Ovary (tissue), 9 donors: ENCODE measurements around the gene CELF2. TPM values are rescaled to one million over a fixed set of nuclear protein-coding genes. Genes with fewer than 3 reads are reported as not detected.

Experiments used
- DNase-seq, 5 donors: peaks; one replicate each; pipeline ENCODE4 v3.0.0-alpha.2; 2019 to 2020
- H3K27ac ChIP-seq, 2 donors: fragments of 200-600 bp; one replicate each; pipeline versions ENCODE4 v1.5.1 to v1.8.0; 2019 to 2022
- H3K27me3 ChIP-seq: fragments of 200-600 bp; one replicate; pipeline ENCODE4 v1.8.0; 2022
- H3K36me3 ChIP-seq: fragments of 200-600 bp; sonication (generic); one replicate; pipeline ENCODE4 v1.5.1; 2019
- H3K4me1 ChIP-seq: one replicate; pipeline ENCODE4 v1.8.1; 2013; ENCODE audit warnings: mild to moderate bottlenecking, moderate library complexity; ENCODE audit not compliant: insufficient read depth
- H3K4me3 ChIP-seq: fragments of 200-600 bp; sonication (generic); one replicate; pipeline ENCODE4 v1.5.1; 2017
- H3K9me3 ChIP-seq, 2 donors: fragments of 200-600 bp in 1 of 2; sonication (generic) in 1 of 2; one replicate each; pipeline versions ENCODE4 v1.5.1 to v1.8.1; 2013 to 2019; ENCODE audit warnings: mild to moderate bottlenecking in 1 of 2, moderate library complexity in 1 of 2
- EP300 ChIP-seq: sonication (generic); formaldehyde crosslinking; IDR thresholded peaks from one replicate; pipeline ENCODE4 v1.6.1; 2017; ENCODE audit warnings: antibody characterized with exemption
- POLR2A ChIP-seq: fragments of 450-650 bp; IDR thresholded peaks from one replicate; pipeline ENCODE4 v1.6.1; 2017; ENCODE audit warnings: antibody characterized with exemption, mild to moderate bottlenecking, moderate library complexity
- WGBS, 3 donors: extraction: QIAGEN DNeasy Blood & Tissue Kit in 1 of 3; methylation state at CpG; one replicate each; pipeline versions ENCODE4 v1.1.5 to v1.1.7; 2013 to 2017; 5-methylcytosine and 5-hydroxymethylcytosine counted together
- intact Hi-C, 4 donors: fragments of 100-400 bp; cut with DNase I; formaldehyde crosslinking; loops; one replicate each; pipeline versions ENCODE4 v1.11.0 to v1.15.1; 2022 to 2023
- polyA plus RNA-seq, 2 donors: library from polyadenylated mRNA; stranded (reverse); fragments of 200-250 nt in 1 of 2; fragments of 350-450 nt in 1 of 2; fragmentation: Illumina TruSeq in 1 of 2; extraction: RNeasy Lipid Tissue Mini Kit (QIAGEN cat#74804) in 1 of 2; gene quantifications; one replicate each; pipeline ENCODE4 v1.2.3, GENCODE V29; 2013 to 2014
- total RNA-seq, 7 donors: library from RNA; depleted of rRNA in 2 of 7; stranded (reverse); fragments of >200 nt in 2 of 7; fragmentation: NEBNext Ultra II Directional in 3 of 7; extraction: Animal tissue kit (Norgen Biotek cat#: 25700) in 3 of 7; gene quantifications; one replicate each; pipeline versions ENCODE4 v1.1.0 to v1.2.4, GENCODE V29; 2016 to 2023
- TF ChIP-seq, protein P1 (sequence below), 3 donors: fragments of 450-650 bp in 2 of 3; fragments of 200-600 bp in 1 of 3; IDR thresholded peaks; one replicate each; pipeline versions ENCODE4 v1.5.1 to v1.8.0; 2016 to 2022; ENCODE audit warnings: antibody characterized with exemption in 3 of 3, mild to moderate bottlenecking in 1 of 3
- donor health status: DM: no; HTN: no; CAD: no; lungs with moderate emphysema.
- donor health status: DM: no; HTN: no; CAD: no.
- donor health status: Bipolar disorder and iron deficiency.
- donor health status: DM: yes; HTN: yes; CAD: no.
- donor health status: DM: no; HTN: no; CAD: no.
- donor health status: DM: yes; HTN: yes; CAD: no.

Gene CELF2
- total and polyA plus RNA-seq, 9 donors: 38.8 to 107 (median 69.0) TPM

DNA sequence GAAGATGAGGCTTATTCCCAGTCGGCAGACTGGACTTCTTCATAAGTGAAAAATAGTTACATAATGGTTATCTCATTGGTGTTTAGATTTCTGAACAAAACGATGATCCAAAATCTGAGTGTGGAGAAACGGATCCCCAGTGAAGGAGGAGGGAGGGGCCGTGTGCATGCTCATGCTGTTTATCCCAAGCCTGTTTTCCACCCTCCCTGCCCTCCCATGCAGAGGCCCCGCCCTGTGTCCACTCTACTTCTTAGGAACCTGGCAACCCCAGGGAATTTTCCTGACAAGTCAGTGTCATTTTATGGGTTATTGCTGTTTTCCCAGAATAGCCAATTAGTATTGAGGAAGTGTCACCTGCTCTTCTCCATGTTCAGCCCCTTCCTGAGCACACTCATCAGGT is 174.0 kb downstream of the CELF2 start:
- TF ChIP-seq POLR2A (no peak), EP300 (no peak)
- TF ChIP-seq, protein P1, sequence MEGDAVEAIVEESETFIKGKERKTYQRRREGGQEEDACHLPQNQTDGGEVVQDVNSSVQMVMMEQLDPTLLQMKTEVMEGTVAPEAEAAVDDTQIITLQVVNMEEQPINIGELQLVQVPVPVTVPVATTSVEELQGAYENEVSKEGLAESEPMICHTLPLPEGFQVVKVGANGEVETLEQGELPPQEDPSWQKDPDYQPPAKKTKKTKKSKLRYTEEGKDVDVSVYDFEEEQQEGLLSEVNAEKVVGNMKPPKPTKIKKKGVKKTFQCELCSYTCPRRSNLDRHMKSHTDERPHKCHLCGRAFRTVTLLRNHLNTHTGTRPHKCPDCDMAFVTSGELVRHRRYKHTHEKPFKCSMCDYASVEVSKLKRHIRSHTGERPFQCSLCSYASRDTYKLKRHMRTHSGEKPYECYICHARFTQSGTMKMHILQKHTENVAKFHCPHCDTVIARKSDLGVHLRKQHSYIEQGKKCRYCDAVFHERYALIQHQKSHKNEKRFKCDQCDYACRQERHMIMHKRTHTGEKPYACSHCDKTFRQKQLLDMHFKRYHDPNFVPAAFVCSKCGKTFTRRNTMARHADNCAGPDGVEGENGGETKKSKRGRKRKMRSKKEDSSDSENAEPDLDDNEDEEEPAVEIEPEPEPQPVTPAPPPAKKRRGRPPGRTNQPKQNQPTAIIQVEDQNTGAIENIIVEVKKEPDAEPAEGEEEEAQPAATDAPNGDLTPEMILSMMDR (IDR thresholded peaks at IDR 0.05): no peak
- 62 to 78% (median 71%) methylated on average over 5 of the region's 5 CpGs for WGBS, 3 donors
- H3K27me3 ChIP-seq: no peaks in the 10 kb centered on the region
- no peaks in the 10 kb centered on the region for H3K9me3 ChIP-seq
- H3K4me3 ChIP-seq: no peak overlapping the region
- H3K4me1 ChIP-seq: no peaks in the 10 kb centered on the region
- no peaks in the 10 kb centered on the region for H3K36me3 ChIP-seq
- intact Hi-C loops: no loop called here
- H3K27ac ChIP-seq: no peak overlapping the region
- DNase-seq: no peak

GRCh38 chr10:11192304-11193000 is 174.8 kb downstream of the CELF2 start:
- intact Hi-C loops: no loop called here
- H3K4me3 ChIP-seq: no peak overlapping the region
- H3K4me1 ChIP-seq: peaks cover 2% of the 10 kb centered on the region
- TF ChIP-seq POLR2A (no peak), EP300 (no peak)
- TF ChIP-seq, protein P1 (IDR thresholded peaks at IDR 0.05): no peak
- H3K36me3 ChIP-seq: no peaks in the 10 kb centered on the region
- no peak for DNase-seq
- WGBS, 3 donors: 85 to 87% (median 85%) methylated on average over 10 to 11 of the region's 11 CpGs
- no peak overlapping the region for H3K27ac ChIP-seq
- no peaks in the 10 kb centered on the region for H3K9me3 ChIP-seq
- no peaks in the 10 kb centered on the region for H3K27me3 ChIP-seq

DNA sequence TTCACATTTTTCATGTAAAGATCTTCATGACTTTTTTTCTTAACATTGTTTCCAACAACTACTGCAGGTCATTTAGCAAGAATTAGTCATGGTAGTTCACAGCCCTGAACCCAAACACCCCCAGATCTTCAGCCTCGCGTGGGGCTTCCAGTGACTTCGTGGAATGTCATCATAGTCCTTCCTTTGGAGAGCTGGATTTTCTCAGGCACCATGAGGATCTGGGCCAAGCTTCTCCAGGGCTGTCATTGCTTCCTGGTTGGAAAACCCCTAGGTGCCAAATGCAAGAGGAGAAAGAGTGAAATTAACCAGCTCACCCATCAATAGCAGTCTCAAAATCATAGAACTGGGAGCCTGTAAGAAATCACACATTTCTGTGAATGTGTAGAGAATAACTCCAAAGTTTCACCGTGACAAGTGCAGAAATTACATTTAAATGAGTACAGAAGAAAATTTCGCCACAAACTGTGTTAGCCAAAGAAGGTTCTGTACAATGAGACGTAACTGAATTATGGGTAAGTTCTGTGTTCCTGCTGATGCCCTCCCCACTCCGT is 175.4 kb downstream of the CELF2 start:
- Histone ChIP-seq H3K4me3 (no peak overlapping the region), H3K27me3 (no peaks in the 10 kb centered on the region), H3K36me3 (no peaks in the 10 kb centered on the region), H3K9me3 (no peaks in the 10 kb centered on the region), H3K4me1 (peaks cover 4% of the 10 kb centered on the region), H3K27ac (no peak overlapping the region)
- intact Hi-C loops: no loop called here
- no peak for TF ChIP-seq POLR2A
- no peak for TF ChIP-seq EP300
- TF ChIP-seq, protein P1 (IDR thresholded peaks at IDR 0.05): no peak
- no peak for DNase-seq
- 83 to 88% (median 86%) methylated on average over 7 of the region's 7 CpGs for WGBS, 3 donors

DNA sequence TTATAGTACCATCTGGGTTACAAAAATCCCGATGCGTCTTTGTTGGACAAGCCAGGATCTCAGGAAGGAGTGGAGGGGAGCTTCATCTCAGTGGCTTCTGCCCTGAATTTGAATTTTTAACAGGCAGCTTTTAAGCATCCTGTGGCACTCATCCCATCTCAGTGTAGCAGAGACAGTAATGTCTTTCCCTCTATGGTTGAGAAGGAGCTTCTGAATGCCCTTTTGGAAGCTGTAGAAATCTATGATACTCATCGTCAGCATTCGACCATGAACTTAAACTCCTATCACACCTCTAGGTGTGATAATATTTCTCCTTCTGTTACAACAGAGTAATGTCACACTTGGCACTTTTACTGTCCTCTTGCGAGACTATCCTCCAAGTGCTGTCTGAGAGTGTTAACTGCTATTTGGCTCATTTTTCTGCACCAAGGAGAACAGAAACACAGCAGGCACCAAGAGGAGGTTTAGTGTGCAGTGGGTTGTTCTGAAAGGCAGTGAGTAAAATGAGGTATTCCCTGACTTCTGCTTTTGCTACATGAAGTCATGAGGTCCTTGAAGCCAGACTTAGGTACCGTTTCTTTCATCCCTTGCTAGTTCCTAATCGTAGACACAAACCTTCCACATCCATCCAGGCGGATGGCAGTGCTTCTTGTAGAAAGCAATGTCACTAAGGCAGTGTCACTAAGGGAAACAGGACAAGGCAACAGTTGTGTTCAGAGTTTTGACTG is 177.4 kb downstream of the CELF2 start:
- no peaks in the 10 kb centered on the region for H3K36me3 ChIP-seq
- H3K27me3 ChIP-seq: no peaks in the 10 kb centered on the region
- 93 to 95% (median 93%) methylated on average over 8 of the region's 8 CpGs for WGBS, 3 donors
- peaks cover 5% of the 10 kb centered on the region for H3K4me1 ChIP-seq
- intact Hi-C loops: no loop called here
- H3K27ac ChIP-seq: no peak overlapping the region
- DNase-seq: no peak
- TF ChIP-seq EP300 (no peak), POLR2A (no peak)
- TF ChIP-seq, protein P1 (IDR thresholded peaks at IDR 0.05): no peak
- H3K4me3 ChIP-seq: no peak overlapping the region
- no peaks in the 10 kb centered on the region for H3K9me3 ChIP-seq
